Tibial nerve (tissue), 4 donors: ENCODE results near the gene SYT8. TPM values are rescaled to one million over a fixed set of nuclear protein-coding genes. Genes with fewer than 3 reads are reported as not detected.
A peak's percentile ranks its signal among the peaks of the same experiment; 100 is the strongest.

ENCODE experiments used
- DNase-seq, 2 donors: peaks; one replicate each; pipeline ENCODE4 v3.0.0-alpha.2; 2019; ENCODE audit warnings: low spot score in 2 of 2
- H3K27ac ChIP-seq, 4 donors: fragments of 200-600 bp; sonication (generic) in 3 of 4; one replicate each; pipeline ENCODE4 v1.5.1; 2017 to 2019; ENCODE audit warnings: mild to moderate bottlenecking in 1 of 4
- H3K27me3 ChIP-seq, 2 donors: fragments of 200-600 bp; sonication (generic) in 1 of 2; one replicate each; pipeline versions ENCODE4 v1.5.1 to v1.6.0; 2017 to 2019
- H3K36me3 ChIP-seq, 3 donors: fragments of 200-600 bp; sonication (generic); one replicate each; pipeline ENCODE4 v1.5.1; 2018 to 2019
- H3K4me1 ChIP-seq, 4 donors: fragments of 200-600 bp; sonication (generic) in 3 of 4; one replicate each; pipeline ENCODE4 v1.5.1; 2017 to 2019
- H3K4me3 ChIP-seq, 4 donors: fragments of 200-600 bp; sonication (generic) in 3 of 4; one replicate each; pipeline ENCODE4 v1.5.1; 2017 to 2019; ENCODE audit warnings: mild to moderate bottlenecking in 1 of 4, moderate library complexity in 1 of 4
- H3K9me3 ChIP-seq, 4 donors: fragments of 200-600 bp; sonication (generic) in 3 of 4; one replicate each; pipeline ENCODE4 v1.5.1; 2017 to 2019
- CTCF ChIP-seq, 5 experiments: fragments of 200-600 bp in 3 of 5; fragments of 450-650 bp in 2 of 5; sonication (generic) in 3 of 5; IDR thresholded peaks; one replicate each; pipeline ENCODE4 v1.5.1; 2016 to 2019; ENCODE audit warnings: antibody characterized with exemption in 5 of 5, mild to moderate bottlenecking in 3 of 5, moderate library complexity in 2 of 5
- EP300 ChIP-seq, 2 donors: sonication (generic); formaldehyde crosslinking; IDR thresholded peaks; one replicate each; pipeline ENCODE4 v1.6.1; 2017; ENCODE audit warnings: antibody characterized with exemption in 2 of 2, mild to moderate bottlenecking in 1 of 2
- POLR2A ChIP-seq, 2 donors: fragments of 450-650 bp; IDR thresholded peaks; one replicate each; pipeline ENCODE4 v1.6.1; 2017; ENCODE audit warnings: antibody characterized with exemption in 2 of 2, mild to moderate bottlenecking in 2 of 2, moderate library complexity in 2 of 2
- WGBS, 2 donors: methylation state at CpG; one replicate each; pipeline ENCODE4 v1.1.5; 2018; 5-methylcytosine and 5-hydroxymethylcytosine counted together
- total RNA-seq, 4 donors: library from RNA; depleted of rRNA; stranded (reverse); fragments of >200 nt; gene quantifications; one replicate each; pipeline ENCODE4 v1.1.0, GENCODE V29; 2016

Gene SYT8
- total RNA-seq, 4 donors from 2014 or later: 0.39 to 4.2 (median 1.0) TPM; not detected in 1

DNA sequence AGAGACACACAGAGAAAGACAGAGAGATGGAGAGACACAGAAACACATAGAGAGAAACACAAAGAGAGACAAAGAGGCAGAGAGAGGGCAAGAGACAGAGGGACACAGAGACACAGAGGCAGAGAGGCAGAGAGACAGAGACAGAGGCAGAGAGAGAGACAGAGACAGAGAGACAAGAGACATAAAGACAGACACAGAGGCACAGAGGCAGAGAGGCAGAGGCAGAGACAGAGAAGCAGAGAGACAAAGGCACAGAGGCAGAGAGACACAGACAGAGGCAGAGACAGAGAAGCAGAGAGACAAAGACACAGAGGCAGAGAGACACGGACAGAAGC lies 10.3 kb downstream of the SYT8 start:
- no peak overlapping the region for H3K4me3 ChIP-seq
- WGBS, 2 donors: 68 to 73% methylated on average over 1 of the region's 1 CpG
- H3K27ac ChIP-seq: peak overlapping the region in 2 of 4 donors; percentile 7 to 52
- H3K36me3 ChIP-seq: no peaks in the 10 kb centered on the region
- H3K4me1 ChIP-seq: peaks cover 0 to 27% (median 10%) of the 10 kb centered on the region in 4 donors
- H3K9me3 ChIP-seq: no peaks in the 10 kb centered on the region
- TF ChIP-seq POLR2A (IDR thresholded peaks at IDR 0.05): no peak
- TF ChIP-seq EP300 (IDR thresholded peaks at IDR 0.05): no peak
- TF ChIP-seq CTCF (IDR thresholded peaks at IDR 0.05): no peak
- no peak for DNase-seq
- H3K27me3 ChIP-seq: no peaks in the 10 kb centered on the region

DNA sequence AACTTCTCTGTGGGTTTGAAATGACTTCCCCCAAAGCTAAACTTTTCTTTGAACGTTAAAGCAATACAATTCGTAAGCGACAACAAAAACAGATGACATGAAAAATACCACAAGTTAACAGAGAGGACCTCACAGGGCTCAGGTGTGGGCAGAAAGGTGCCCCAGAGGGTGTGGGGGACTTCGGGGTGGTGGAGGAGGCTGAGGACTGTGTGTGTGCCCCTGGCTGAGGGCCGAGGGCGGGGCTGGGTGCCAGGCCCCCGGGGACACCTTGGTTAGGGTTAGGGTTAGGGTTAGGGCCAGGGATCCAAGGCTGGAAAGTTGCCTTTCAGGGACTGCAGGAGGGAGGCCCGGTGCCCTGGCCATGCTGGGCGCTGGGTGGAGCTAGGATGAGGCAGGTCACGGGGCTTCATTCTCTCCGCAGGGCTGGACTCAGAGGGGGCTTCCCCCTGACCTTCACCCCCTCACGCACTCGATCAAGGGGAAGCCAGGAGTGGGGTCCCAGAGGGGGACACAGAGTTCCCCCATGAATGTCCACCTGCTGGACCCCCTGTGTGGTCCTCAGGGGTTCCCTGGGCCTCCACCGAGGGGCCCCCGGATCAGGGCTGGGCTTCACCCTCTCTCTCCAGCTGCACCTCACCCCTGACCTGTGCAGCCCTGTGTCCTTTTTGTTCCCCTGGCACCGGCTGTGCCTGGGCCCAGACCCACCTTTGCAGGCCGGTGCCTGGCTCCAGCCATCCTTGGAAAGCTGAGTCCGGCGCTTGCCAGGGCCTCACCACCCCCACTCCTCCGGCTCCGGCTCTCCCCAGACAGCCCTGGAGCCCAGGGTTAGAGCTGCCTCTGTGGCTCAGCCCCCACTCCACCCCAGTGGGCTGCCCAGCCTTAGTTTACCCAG lies 11.0 kb downstream of the SYT8 start:
- Histone ChIP-seq H3K27me3 (no peaks in the 10 kb centered on the region), H3K36me3 (no peaks in the 10 kb centered on the region), H3K4me1 (peaks cover 0 to 27% (median 10%) of the 10 kb centered on the region in 4 donors), H3K4me3 (no peak overlapping the region), H3K27ac (peak overlapping the region in 2 of 4 donors; percentile 7 to 52), H3K9me3 (no peaks in the 10 kb centered on the region)
- no peak for DNase-seq
- TF ChIP-seq EP300 (IDR thresholded peaks at IDR 0.05) (no peak), POLR2A (IDR thresholded peaks at IDR 0.05) (no peak), CTCF (IDR thresholded peaks at IDR 0.05) (no peak)
- 61 to 73% methylated on average over 18 to 21 of the region's 21 CpGs for WGBS, 2 donors

GRCh38 chr11:1846453-1846932 lies 11.7 kb downstream of the SYT8 start:
- WGBS, 2 donors: 87 to 90% methylated on average over 8 to 9 of the region's 9 CpGs

GRCh38 chr11:1847006-1847735 lies 12.4 kb downstream of the SYT8 start:
- TF ChIP-seq POLR2A (IDR thresholded peaks at IDR 0.05) (no peak), EP300 (IDR thresholded peaks at IDR 0.05) (no peak), CTCF (IDR thresholded peaks at IDR 0.05) (no peak)
- peaks cover 0 to 30% (median 13%) of the 10 kb centered on the region in 4 donors for H3K4me1 ChIP-seq
- no peak overlapping the region for H3K4me3 ChIP-seq
- no peaks in the 10 kb centered on the region for H3K36me3 ChIP-seq
- no peak for DNase-seq
- H3K27me3 ChIP-seq: no peaks in the 10 kb centered on the region
- WGBS, 2 donors: 82 to 84% methylated on average over 34 of the region's 34 CpGs
- no peak overlapping the region for H3K27ac ChIP-seq
- no peaks in the 10 kb centered on the region for H3K9me3 ChIP-seq

More at GRCh38 chr11:1846453-1846932, 11.7 kb downstream of the SYT8 start:
- H3K36me3 ChIP-seq: no peaks in the 10 kb centered on the region
- H3K4me3 ChIP-seq: no peak overlapping the region
- no peak overlapping the region for H3K27ac ChIP-seq
- DNase-seq: no peak
- peaks cover 0 to 27% (median 12%) of the 10 kb centered on the region in 4 donors for H3K4me1 ChIP-seq
- TF ChIP-seq EP300 (IDR thresholded peaks at IDR 0.05): no peak
- no peak for TF ChIP-seq POLR2A (IDR thresholded peaks at IDR 0.05)
- TF ChIP-seq CTCF (IDR thresholded peaks at IDR 0.05): no peak
- H3K9me3 ChIP-seq: no peaks in the 10 kb centered on the region
- no peaks in the 10 kb centered on the region for H3K27me3 ChIP-seq
